PC-3 (cell line): ENCODE results near the gene PTH2. TPM values are rescaled to one million over a fixed set of nuclear protein-coding genes. Genes with fewer than 3 reads are reported as not detected.

Experiments used
- ATAC-seq: fragments of 200-7000 bp; cut with Tn5 transposase; 2 replicates; pipeline ENCODE4 v1.9.1; 2020; ENCODE audit warnings: mild to moderate bottlenecking, moderate library complexity
- BruUV-seq: library from RNA; stranded (reverse); fragments of 400-500 nt; replicated peaks from 2 replicates; lab custom pipeline; 2021; lab: Mats Ljungman, UMichigan
- CTCF ChIA-PET: fragments of 300-600 bp; sonication (Branson Sonifier 250); formaldehyde crosslinking; loops from one replicate; lab custom pipeline; 2022; ENCODE audit warnings: antibody characterized with exemption; lab: Charles Lee
- POLR2A ChIA-PET: fragments of 300-600 bp; sonication (Branson Sonifier 250); formaldehyde crosslinking; loops from one replicate; lab custom pipeline; 2022; ENCODE audit warnings: antibody characterized with exemption; ENCODE audit not compliant: unreplicated experiment; lab: Charles Lee
- DNase-seq: peaks from one replicate; pipeline ENCODE4 v3.0.0-alpha.2; 2015
- H2AFZ ChIP-seq: fragments of 300-600 bp; sonication (generic); 2 replicates; pipeline ENCODE4 v1.6.0; 2016; ENCODE audit warnings: antibody characterized with exemption, low read length
- H3F3A ChIP-seq: fragments of 300-600 bp; sonication (generic); one replicate; pipeline ENCODE4 v1.6.0; 2017; ENCODE audit warnings: antibody characterized with exemption, low read length, control low read depth, mild to moderate bottlenecking; ENCODE audit not compliant: unreplicated experiment
- H3K27ac ChIP-seq: fragments of 300-600 bp; sonication (generic); 2 replicates; pipeline ENCODE4 v1.5.1; 2016; ENCODE audit warnings: mild to moderate bottlenecking, low read length
- H3K27me3 ChIP-seq: fragments of 300-600 bp; sonication (generic); 2 replicates; pipeline ENCODE4 v1.6.1; 2016; ENCODE audit warnings: low read length, mixed read lengths
- H3K36me3 ChIP-seq: fragments of 300-600 bp; sonication (generic); 2 replicates; pipeline ENCODE4 v1.6.1; 2016; ENCODE audit warnings: low read depth, mixed run types, low read length, mixed read lengths
- H3K4me1 ChIP-seq: fragments of 300-600 bp; sonication (generic); 2 replicates; pipeline ENCODE4 v1.5.1; 2016; ENCODE audit warnings: low read length; ENCODE audit not compliant: insufficient read depth
- H3K4me2 ChIP-seq: fragments of 300-600 bp; sonication (generic); 2 replicates; pipeline ENCODE4 v1.6.0; 2016; ENCODE audit warnings: low read length
- H3K4me3 ChIP-seq: fragments of 300-600 bp; sonication (generic); 2 replicates; pipeline ENCODE4 v1.5.1; 2016; ENCODE audit warnings: mild to moderate bottlenecking, low read length, mixed read lengths
- H3K79me2 ChIP-seq: fragments of 300-600 bp; sonication (generic); 2 replicates; pipeline ENCODE4 v1.6.1; 2017; ENCODE audit warnings: low read length, mixed read lengths
- H3K9ac ChIP-seq: fragments of 300-600 bp; sonication (generic); 2 replicates; pipeline ENCODE4 v1.6.0; 2016; ENCODE audit warnings: mild to moderate bottlenecking, low read length
- H3K9me2 ChIP-seq: fragments of 300-600 bp; sonication (generic); replicated peaks from 2 replicates; pipeline ENCODE4 v1.6.1; 2016; ENCODE audit warnings: mixed run types, low read length, mixed read lengths
- H3K9me3 ChIP-seq: fragments of 300-600 bp; sonication (generic); 2 replicates; pipeline ENCODE4 v1.6.1; 2016; ENCODE audit warnings: low read length, mixed read lengths
- H4K20me1 ChIP-seq: fragments of 300-600 bp; sonication (generic); 2 replicates; pipeline ENCODE4 v1.6.1; 2016; ENCODE audit warnings: low read length, mixed read lengths
- CTCF ChIP-seq: fragments of 300-600 bp; sonication (generic); conservative IDR thresholded peaks from 2 replicates; pipeline ENCODE4 v1.5.1; 2017; ENCODE audit warnings: antibody characterized with exemption, low read depth, mild to moderate bottlenecking, low read length
- EZH2 ChIP-seq: fragments of 300-600 bp; sonication (generic); IDR thresholded peaks from one replicate; pipeline ENCODE4 v1.6.1; 2017; ENCODE audit warnings: antibody characterized with exemption, mild to moderate bottlenecking, low read length; ENCODE audit not compliant: unreplicated experiment
- EZH2phosphoT487 ChIP-seq: fragments of 300-600 bp; sonication (generic); IDR thresholded peaks from 2 replicates; pipeline ENCODE4 v1.6.1; 2018; ENCODE audit warnings: mild to moderate bottlenecking, antibody characterized with exemption, low read length, borderline replicate concordance
- intact Hi-C: fragments of 100-400 bp; cut with micrococcal nuclease; formaldehyde crosslinking; loops from 2 replicates; pipeline ENCODE4 v1.9.0; 2023
- total RNA-seq: library from RNA; depleted of rRNA; stranded (reverse); fragments of >200 nt; gene quantifications from 2 replicates; pipeline ENCODE4 v1.2.3, GENCODE V29; 2014

The PTH2 gene
- total RNA-seq, 1 experiment from 2014 or later: not detected

- TF ChIP-seq CTCF: no peak
- no peak for TF ChIP-seq EZH2
- no peak for TF ChIP-seq EZH2phosphoT487
- no peak overlapping the region for H3K27ac ChIP-seq
- no peak overlapping the region for H3K4me2 ChIP-seq
- no peaks in the 10 kb centered on the region for H3K9me2 ChIP-seq
- H3K4me1 ChIP-seq: 0 out of 2 replicates have a peak, but pooled peaks cover 8% of the 10 kb centered on the region
- H3K9me3 ChIP-seq: no peaks in the 10 kb centered on the region
- H2AFZ ChIP-seq: no peak overlapping the region
- peaks cover 29% of the 10 kb centered on the region for H3K27me3 ChIP-seq
- no peak overlapping the region for H3K9ac ChIP-seq
- no peak for ATAC-seq
- no peaks in the 10 kb centered on the region for H3K79me2 ChIP-seq
- ChIA-PET CTCF (no interaction called here), POLR2A (no interaction called here)
- H3K4me3 ChIP-seq: no peak overlapping the region
- H3F3A ChIP-seq: no peaks in the 10 kb centered on the region
- no TSS peak for BruUV-seq
- no peaks in the 10 kb centered on the region for H4K20me1 ChIP-seq
- intact Hi-C loops: no loop called here
- no peak for DNase-seq
- H3K36me3 ChIP-seq: no peaks in the 10 kb centered on the region
Observed at GRCh38 chr19:49431330-49431749, 8.1 kb upstream of the PTH2 start.

- H2AFZ ChIP-seq: no peak overlapping the region
- no peak for DNase-seq
Observed at GRCh38 chr19:49430678-49431329, 7.6 kb upstream of the PTH2 start.

More at GRCh38 chr19:49430678-49431329, 7.6 kb upstream of the PTH2 start:
- no TSS peak for BruUV-seq
- H3K9me3 ChIP-seq: no peaks in the 10 kb centered on the region
- no peaks in the 10 kb centered on the region for H3F3A ChIP-seq
- no peak overlapping the region for H3K4me3 ChIP-seq
- TF ChIP-seq EZH2 (no peak), EZH2phosphoT487 (no peak), CTCF (peak; percentile 46; the same call in 1 of the 2 replicates)
- intact Hi-C loops: no loop called here
- H3K36me3 ChIP-seq: no peaks in the 10 kb centered on the region
- no peaks in the 10 kb centered on the region for H3K9me2 ChIP-seq
- no peaks in the 10 kb centered on the region for H4K20me1 ChIP-seq
- 0 out of 2 replicates have a peak, but pooled peaks cover 8% of the 10 kb centered on the region for H3K4me1 ChIP-seq
- peaks cover 31% of the 10 kb centered on the region for H3K27me3 ChIP-seq
- ChIA-PET POLR2A (no interaction called here), CTCF (no interaction called here)
- ATAC-seq: no peak
- H3K4me2 ChIP-seq: no peak overlapping the region
- H3K27ac ChIP-seq: no peak overlapping the region
- H3K9ac ChIP-seq: no peak overlapping the region
- H3K79me2 ChIP-seq: no peaks in the 10 kb centered on the region
